Endothelial cell of umbilical vein (primary cell): Measurements from ENCODE around the gene DHRS7B.

Source experiments
- CTCF ChIP-seq, 2 donors: IDR thresholded peaks; 1 replicate in 1 of 2; 2 replicates in 1 of 2; pipeline ENCODE4 v1.5.1; 2011; ENCODE audit warnings: low read length in 2 of 2, mild to moderate bottlenecking in 2 of 2, moderate library complexity in 2 of 2, control low read depth in 1 of 2, inconsistent platforms in 1 of 2, low read depth in 1 of 2; ENCODE audit not compliant: insufficient read depth in 1 of 2; ENCODE audit errors: extremely low read depth in 1 of 2
- EZH2 ChIP-seq: IDR thresholded peaks from 2 replicates; pipeline ENCODE4 v1.6.1; 2012; ENCODE audit warnings: borderline replicate concordance, low read depth, mild to moderate bottlenecking, moderate library complexity, low read length, inconsistent platforms; ENCODE audit not compliant: severe bottlenecking
- FOS ChIP-seq: IDR thresholded peaks from 2 replicates; pipeline ENCODE4 v1.6.1; 2011; ENCODE audit warnings: mild to moderate bottlenecking, low read length, moderate library complexity, borderline replicate concordance; ENCODE audit not compliant: insufficient read depth
- GATA2 ChIP-seq: IDR thresholded peaks from 2 replicates; pipeline ENCODE4 v1.7.0; 2011; ENCODE audit warnings: low read depth, mild to moderate bottlenecking, moderate library complexity, mixed read lengths, low read length; ENCODE audit not compliant: insufficient read length, insufficient read depth
- JUN ChIP-seq: IDR thresholded peaks from 2 replicates; pipeline ENCODE4 v1.6.1; 2011; ENCODE audit warnings: borderline replicate concordance, low read depth; ENCODE audit not compliant: insufficient read length, insufficient read depth
- MAX ChIP-seq: IDR thresholded peaks from 2 replicates; pipeline ENCODE4 v1.6.1; 2011; ENCODE audit not compliant: insufficient read depth, insufficient read length
- MYC ChIP-seq: IDR thresholded peaks from one replicate; pipeline ENCODE4 v1.6.1; 2011; ENCODE audit warnings: mild to moderate bottlenecking, low read depth, low read length
- POLR2A ChIP-seq: IDR thresholded peaks from 2 replicates; pipeline ENCODE4 v1.6.1; 2012; ENCODE audit warnings: low read depth, mild to moderate bottlenecking, control low read depth, low read length
- POLR2AphosphoS5 ChIP-seq: IDR thresholded peaks from 2 replicates; pipeline ENCODE4 v1.6.1; 2012; ENCODE audit warnings: low read depth, mild to moderate bottlenecking, control low read depth, low read length, moderate library complexity; ENCODE audit not compliant: insufficient read depth

GRCh38 chr17:21090902-21091618 is 35.7 kb upstream of the DHRS7B start:
- TF ChIP-seq POLR2A (no peak), CTCF (IDR thresholded peaks at IDR 0.05; ENCODE audit: extremely low read depth in 1 of 2, insufficient read depth in 1 of 2, low read depth in 1 of 2, low read length in 2 of 2) (no peak), EZH2 (no peak), MAX (no peak), FOS (no peak), JUN (no peak), POLR2AphosphoS5 (no peak), GATA2 (no peak), MYC (no peak)
